ENCODE results near the gene SDCBP2. TPM values are rescaled to one million over a fixed set of nuclear protein-coding genes. Genes with fewer than 3 reads are reported as not detected.
A peak's percentile ranks its signal among the peaks of the same experiment; 100 is the strongest.

Gene SDCBP2
- total RNA-seq, 2 donors from 2014 or later: 4.0 to 7.3 TPM

GRCh38 chr20:1369970-1370369 is 41.0 kb upstream of the SDCBP2 start:
- H3K9me3 ChIP-seq: no peaks in the 10 kb centered on the region
- no peak overlapping the region for H3K27ac ChIP-seq
- H3K4me3 ChIP-seq: no peak overlapping the region
- 72% methylated on average over 3 of the region's 3 CpGs for WGBS
- H3K27me3 ChIP-seq (replicated peaks; ENCODE audit: insufficient read depth): no peaks in the 10 kb centered on the region
- H3K4me1 ChIP-seq (replicated peaks): peaks cover 16% of the 10 kb centered on the region
- TF ChIP-seq POLR2A (IDR thresholded peaks at IDR 0.05) (no peak), CTCF (IDR thresholded peaks at IDR 0.05) (no peak), POLR2AphosphoS5 (IDR thresholded peaks at IDR 0.05) (no peak)
- intact Hi-C loops (cut with DNase I): no loop called here
- DNase-seq (ENCODE audit: low spot score): no peak
- H3K36me3 ChIP-seq: no peaks in the 10 kb centered on the region

DNA sequence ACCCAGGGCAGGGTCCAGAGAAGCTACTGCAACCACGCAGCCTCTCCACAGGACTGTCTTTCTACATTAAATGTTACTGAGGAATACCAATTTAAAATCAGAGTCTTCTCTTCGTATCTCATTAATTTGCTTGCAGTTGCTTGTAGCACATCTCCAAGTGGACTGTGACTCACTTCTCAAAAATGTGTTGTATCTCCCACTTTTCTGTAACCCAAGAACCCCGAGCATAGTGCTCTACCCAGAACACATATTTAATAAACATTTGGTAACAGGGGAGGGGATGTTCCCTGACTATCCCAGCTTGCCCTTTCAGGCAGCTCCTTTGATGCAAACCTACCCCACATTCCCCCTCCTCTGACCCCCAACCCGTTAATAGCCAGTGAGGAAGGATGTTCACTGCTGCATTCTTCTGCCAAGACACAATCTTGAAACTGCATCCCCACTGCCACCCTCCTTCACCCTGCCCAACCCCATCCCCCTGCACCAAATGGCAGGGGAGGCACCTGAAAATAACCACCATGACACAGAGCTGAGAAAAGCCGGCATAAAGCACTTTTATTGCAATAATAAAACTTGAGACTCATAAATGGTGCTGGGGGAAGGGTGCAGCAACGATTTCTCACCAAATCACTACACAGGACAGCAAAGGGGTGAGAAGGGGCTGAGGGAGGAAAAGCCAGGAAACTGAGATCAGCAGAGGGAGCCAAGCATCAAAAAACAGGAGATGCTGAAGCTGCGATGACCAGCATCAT is 39.7 kb upstream of the SDCBP2 start:
- no peak overlapping the region for H3K27ac ChIP-seq
- intact Hi-C loops (cut with DNase I): no loop called here
- DNase-seq (ENCODE audit: low spot score): no peak
- no peaks in the 10 kb centered on the region for H3K36me3 ChIP-seq
- no peak overlapping the region for H3K4me3 ChIP-seq
- no peaks in the 10 kb centered on the region for H3K9me3 ChIP-seq
- no peaks in the 10 kb centered on the region for H3K27me3 ChIP-seq (replicated peaks; ENCODE audit: insufficient read depth)
- H3K4me1 ChIP-seq (replicated peaks): peaks cover 16% of the 10 kb centered on the region
- TF ChIP-seq POLR2A (IDR thresholded peaks at IDR 0.05): no peak
- TF ChIP-seq POLR2AphosphoS5 (IDR thresholded peaks at IDR 0.05): peak; percentile 10
- WGBS: 36% methylated on average over 7 of the region's 7 CpGs

DNA sequence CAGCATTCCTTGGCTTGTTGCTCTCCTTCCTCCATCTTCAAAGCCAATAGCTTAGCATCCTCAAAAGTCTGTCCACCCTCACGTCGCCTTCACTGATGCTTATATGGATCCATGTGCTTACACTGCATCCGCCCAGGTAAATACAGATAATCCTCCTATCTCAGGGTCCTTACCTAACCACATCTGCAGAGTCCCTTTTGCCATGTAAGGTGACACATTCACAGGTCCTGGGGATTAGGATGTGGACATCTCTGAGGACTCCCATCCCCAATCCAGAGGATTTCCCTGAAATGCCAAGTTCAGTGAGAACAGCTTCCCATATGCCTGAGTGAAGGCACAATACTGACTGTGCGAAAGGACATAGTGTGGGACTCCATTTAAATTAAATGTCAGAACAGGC is 38.5 kb upstream of the SDCBP2 start:
- no peak for DNase-seq (ENCODE audit: low spot score)
- intact Hi-C loops (cut with DNase I): no loop called here
- 95% methylated on average over 4 of the region's 4 CpGs for WGBS
- Histone ChIP-seq H3K9me3 (no peaks in the 10 kb centered on the region), H3K27ac (no peak overlapping the region), H3K36me3 (no peaks in the 10 kb centered on the region), H3K4me3 (no peak overlapping the region), H3K4me1 (replicated peaks) (peaks cover 16% of the 10 kb centered on the region), H3K27me3 (replicated peaks; ENCODE audit: insufficient read depth) (no peaks in the 10 kb centered on the region)
- no peak for TF ChIP-seq POLR2A (IDR thresholded peaks at IDR 0.05)
- TF ChIP-seq POLR2AphosphoS5 (IDR thresholded peaks at IDR 0.05): no peak
- no peak for TF ChIP-seq CTCF (IDR thresholded peaks at IDR 0.05)

GRCh38 chr20:1364106-1364505 is 35.2 kb upstream of the SDCBP2 start:
- H3K4me1 ChIP-seq (replicated peaks): peaks cover 5% of the 10 kb centered on the region
- H3K36me3 ChIP-seq: no peaks in the 10 kb centered on the region

GRCh38 chr20:1363522-1363921 is 34.6 kb upstream of the SDCBP2 start:
- H3K36me3 ChIP-seq: no peaks in the 10 kb centered on the region
- WGBS: 82% methylated on average over 5 of the region's 5 CpGs

More at GRCh38 chr20:1364106-1364505, 35.2 kb upstream of the SDCBP2 start:
- DNase-seq (ENCODE audit: low spot score): no peak
- TF ChIP-seq POLR2AphosphoS5 (IDR thresholded peaks at IDR 0.05) (no peak), POLR2A (IDR thresholded peaks at IDR 0.05) (no peak), CTCF (IDR thresholded peaks at IDR 0.05) (no peak)
- WGBS: 76% methylated on average over 2 of the region's 2 CpGs
- H3K27ac ChIP-seq: no peak overlapping the region
- no peak overlapping the region for H3K4me3 ChIP-seq
- intact Hi-C loops (cut with DNase I): no loop called here
- H3K9me3 ChIP-seq: no peaks in the 10 kb centered on the region
- no peaks in the 10 kb centered on the region for H3K27me3 ChIP-seq (replicated peaks; ENCODE audit: insufficient read depth)

More at GRCh38 chr20:1363522-1363921, 34.6 kb upstream of the SDCBP2 start:
- H3K4me3 ChIP-seq: no peak overlapping the region
- H3K4me1 ChIP-seq (replicated peaks): peaks cover under 1% of the 10 kb centered on the region
- TF ChIP-seq POLR2AphosphoS5 (IDR thresholded peaks at IDR 0.05): no peak
- no peak for TF ChIP-seq POLR2A (IDR thresholded peaks at IDR 0.05)
- no peak for TF ChIP-seq CTCF (IDR thresholded peaks at IDR 0.05)
- H3K27me3 ChIP-seq (replicated peaks; ENCODE audit: insufficient read depth): no peaks in the 10 kb centered on the region
- DNase-seq (ENCODE audit: low spot score): no peak
- intact Hi-C loops (cut with DNase I): no loop called here
- H3K27ac ChIP-seq: no peak overlapping the region
- H3K9me3 ChIP-seq: no peaks in the 10 kb centered on the region

Measured in prostate gland (tissue), 2 donors.